Right atrium auricular region (tissue), 2 donors: Measurements from ENCODE around the gene ANKRD28. TPM values are rescaled to one million over a fixed set of nuclear protein-coding genes. Genes with fewer than 3 reads are reported as not detected.

Source experiments
- DNase-seq: peaks from one replicate; pipeline ENCODE4 v3.0.0-alpha.2; 2019; ENCODE audit warnings: low spot score
- H3K27ac ChIP-seq, 2 donors: fragments of 200-600 bp; sonication (generic); 1 replicate in 1 of 2; 2 replicates in 1 of 2; pipeline ENCODE4 v1.5.1; 2016 to 2019
- H3K27me3 ChIP-seq, 2 donors: fragments of 200-600 bp; sonication (generic); one replicate each; pipeline versions ENCODE4 v1.5.1 to v1.6.0; 2017 to 2019
- H3K36me3 ChIP-seq: fragments of 200-600 bp; sonication (generic); one replicate; pipeline ENCODE4 v1.5.1; 2016
- H3K4me1 ChIP-seq, 2 donors: fragments of 200-600 bp; sonication (generic); one replicate each; pipeline versions ENCODE4 v1.5.1 to v1.6.0; 2017 to 2019
- H3K4me3 ChIP-seq, 2 donors: fragments of 200-600 bp; sonication (generic); 1 replicate in 1 of 2; 2 replicates in 1 of 2; pipeline ENCODE4 v1.5.1; 2017 to 2019; ENCODE audit warnings: mild to moderate bottlenecking in 1 of 2, moderate library complexity in 1 of 2
- H3K9me3 ChIP-seq, 2 donors: fragments of 200-600 bp; sonication (generic); one replicate each; pipeline ENCODE4 v1.5.1; 2019
- CTCF ChIP-seq, 2 donors: fragments of 200-600 bp; sonication (generic); IDR thresholded peaks; one replicate each; pipeline ENCODE4 v1.5.1; 2019; ENCODE audit warnings: antibody characterized with exemption in 2 of 2
- total RNA-seq, 2 donors: library from RNA; depleted of rRNA; stranded (reverse); fragments of >200 nt; gene quantifications; one replicate each; pipeline ENCODE4 v1.1.0, GENCODE V29; 2016

Gene ANKRD28
- total RNA-seq, 2 donors from 2014 or later, result 9.2 to 11.3 TPM

- Histone ChIP-seq H3K4me3 (no peak overlapping the region), H3K36me3 (peaks cover 9% of the 10 kb centered on the region), H3K27ac (no peak overlapping the region), H3K9me3 (no peaks in the 10 kb centered on the region), H3K27me3 (no peaks in the 10 kb centered on the region), H3K4me1 (peaks cover 0 to 20% of the 10 kb centered on the region in 2 donors)
- TF ChIP-seq CTCF (IDR thresholded peaks at IDR 0.05), result no peak
- no peak for DNase-seq
Measured at GRCh38 chr3:15645246-15645645, 152.5 kb downstream of the ANKRD28 start.

- Histone ChIP-seq H3K27me3 (no peaks in the 10 kb centered on the region), H3K9me3 (no peaks in the 10 kb centered on the region), H3K4me1 (peaks cover 0 to 22% of the 10 kb centered on the region in 2 donors), H3K4me3 (no peak overlapping the region), H3K27ac (no peak overlapping the region), H3K36me3 (no peaks in the 10 kb centered on the region)
- DNase-seq, result no peak
- no peak for TF ChIP-seq CTCF (IDR thresholded peaks at IDR 0.05)
Measured at GRCh38 chr3:15638891-15639262, 158.9 kb downstream of the ANKRD28 start.

GRCh38 chr3:15638193-15638890 is 159.4 kb downstream of the ANKRD28 start:
- no peaks in the 10 kb centered on the region for H3K36me3 ChIP-seq
- no peak for TF ChIP-seq CTCF (IDR thresholded peaks at IDR 0.05)
- no peaks in the 10 kb centered on the region for H3K27me3 ChIP-seq
- no peak overlapping the region for H3K4me3 ChIP-seq
- DNase-seq, result no peak
- H3K27ac ChIP-seq, result no peak overlapping the region
- H3K4me1 ChIP-seq, result peaks cover 0 to 27% of the 10 kb centered on the region in 2 donors
- H3K9me3 ChIP-seq, result no peaks in the 10 kb centered on the region

GRCh38 chr3:15637131-15637951 is 160.4 kb downstream of the ANKRD28 start:
- H3K4me3 ChIP-seq, result no peak overlapping the region
- peaks cover 0 to 28% of the 10 kb centered on the region in 2 donors for H3K4me1 ChIP-seq
- no peaks in the 10 kb centered on the region for H3K36me3 ChIP-seq
- H3K9me3 ChIP-seq, result no peaks in the 10 kb centered on the region
- TF ChIP-seq CTCF (IDR thresholded peaks at IDR 0.05), result no peak
- DNase-seq, result no peak
- H3K27ac ChIP-seq, result peak overlapping the region in 1 of 2 donors; percentile 29
- H3K27me3 ChIP-seq, result no peaks in the 10 kb centered on the region

- Histone ChIP-seq H3K4me3 (no peak overlapping the region), H3K27ac (peak overlapping the region; percentile 18 to 29), H3K9me3 (no peaks in the 10 kb centered on the region), H3K36me3 (no peaks in the 10 kb centered on the region), H3K4me1 (peaks cover 0 to 34% of the 10 kb centered on the region in 2 donors), H3K27me3 (no peaks in the 10 kb centered on the region)
- no peak for TF ChIP-seq CTCF (IDR thresholded peaks at IDR 0.05)
- DNase-seq, result no peak
Measured at GRCh38 chr3:15636028-15636709, 161.6 kb downstream of the ANKRD28 start.
